ENCODE results near the gene ATP1A3. TPM values are rescaled to one million over a fixed set of nuclear protein-coding genes. Genes with fewer than 3 reads are reported as not detected.

ATP1A3 gene
- total RNA-seq, 1 experiment from 2014 or later, result 34.7 TPM

DNA sequence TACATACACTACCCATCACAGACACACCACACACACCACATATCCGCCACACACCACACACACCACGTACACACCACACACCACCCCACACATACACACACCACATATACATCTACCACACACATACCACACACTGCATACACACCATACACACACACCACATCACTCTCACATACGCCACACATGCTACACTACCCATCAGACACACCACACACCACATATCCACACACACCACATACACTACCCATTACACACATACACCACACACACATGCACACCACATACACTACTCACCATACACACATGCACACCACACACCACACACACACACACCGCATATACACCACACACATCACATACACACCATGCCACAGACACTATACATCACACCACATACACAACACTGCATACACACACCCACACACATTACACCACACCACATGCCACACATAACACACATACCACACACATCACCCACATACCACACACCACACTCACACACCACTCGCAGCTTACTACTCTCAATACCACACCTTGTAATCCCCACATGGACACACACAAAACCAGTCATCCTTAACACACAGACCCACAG, 75.3 kb downstream of the ATP1A3 start:
- no peaks in the 10 kb centered on the region for H3K36me3 ChIP-seq (ENCODE audit: control insufficient read depth in 1 of 2, insufficient read depth in 2 of 2, low read length in 2 of 2)
- POLR2A ChIA-PET, result no interaction called here
- no peaks in the 10 kb centered on the region for H3K79me2 ChIP-seq (ENCODE audit: insufficient read depth, low read length)
- CTCF ChIA-PET, result no interaction called here
- H3K4me2 ChIP-seq (ENCODE audit: low read length), result no peak overlapping the region
- no peaks in the 10 kb centered on the region for H3K9me2 ChIP-seq (ENCODE audit: insufficient read depth)
- no peak overlapping the region for H3K27ac ChIP-seq (ENCODE audit: low read depth, low read length)
- H3K9ac ChIP-seq (ENCODE audit: low read length), result no peak overlapping the region
- RAD21 ChIA-PET (ENCODE audit: low non-redundant PET in 1 of 2, low total read pairs in 2 of 2, uncharacterized antibody in 2 of 2, unreplicated experiment in 2 of 2), result no interaction called here
- no peak overlapping the region for H3K4me3 ChIP-seq (replicated peaks in 1 of 2; ENCODE audit: low read depth in 1 of 2, low read length in 2 of 2)
- BruUV-seq (replicated peaks), result no TSS peak
- H4K20me1 ChIP-seq (ENCODE audit: insufficient read depth), result no peaks in the 10 kb centered on the region
- H3K4me1 ChIP-seq (ENCODE audit: control insufficient read depth in 1 of 2, insufficient read depth in 2 of 2, low read length in 2 of 2), result no peaks in the 10 kb centered on the region
- TF ChIP-seq CTCF (IDR thresholded peaks at IDR 0.05 in 2 of 3, conservative IDR thresholded peaks at IDR 0.05 in 1 of 3; ENCODE audit: borderline replicate concordance in 1 of 3, insufficient read depth in 1 of 3, low read depth in 2 of 3, low read length in 2 of 3), result no peak
- no peak for TF ChIP-seq POLR2AphosphoS5 (IDR thresholded peaks at IDR 0.05; ENCODE audit: low read depth, low read length)
- TF ChIP-seq RAD21 (IDR thresholded peaks at IDR 0.05; ENCODE audit: low read depth), result no peak
- no peak for TF ChIP-seq POLR2A (IDR thresholded peaks at IDR 0.05; ENCODE audit: borderline replicate concordance, extremely low read depth, insufficient read depth, insufficient read length)
- TF ChIP-seq SRF (IDR thresholded peaks at IDR 0.05; ENCODE audit: low read depth), result no peak
- no peak for TF ChIP-seq REST (IDR thresholded peaks at IDR 0.05; ENCODE audit: low read depth)
- TF ChIP-seq EZH2phosphoT487 (IDR thresholded peaks at IDR 0.05; ENCODE audit: borderline replicate concordance), result no peak
- TF ChIP-seq ATF3 (IDR thresholded peaks at IDR 0.05), result no peak
- no peak for TF ChIP-seq ZFX (IDR thresholded peaks at IDR 0.05)
- no peak for TF ChIP-seq YY1 (IDR thresholded peaks at IDR 0.05; ENCODE audit: extremely low read depth, insufficient replicate concordance, low read depth, low read length)
- TF ChIP-seq TCF7L2 (IDR thresholded peaks at IDR 0.05; ENCODE audit: borderline replicate concordance, extremely low read depth, insufficient read depth, insufficient read length), result no peak
- TF ChIP-seq CBX3 (IDR thresholded peaks at IDR 0.05; ENCODE audit: low read depth), result no peak
- TF ChIP-seq SIN3A (IDR thresholded peaks at IDR 0.05; ENCODE audit: low read depth), result no peak
- TF ChIP-seq ELF1 (IDR thresholded peaks at IDR 0.05; ENCODE audit: borderline replicate concordance, low read depth), result no peak
- TF ChIP-seq CEBPB (IDR thresholded peaks at IDR 0.05; ENCODE audit: low read depth), result no peak
- TF ChIP-seq JUND (IDR thresholded peaks at IDR 0.05), result no peak
- TF ChIP-seq EGR1 (IDR thresholded peaks at IDR 0.05; ENCODE audit: low read depth), result no peak
- TF ChIP-seq MAX (IDR thresholded peaks at IDR 0.05), result no peak
- intact Hi-C loops (cut with micrococcal nuclease), result no loop called here
- DNase-seq (ENCODE audit: low read depth, low spot score) (no peak), ATAC-seq (no peak)
- no peaks in the 10 kb centered on the region; the same call in 1 of the 2 replicates for H3K27me3 ChIP-seq (ENCODE audit: insufficient read depth, low read length)
- no peak overlapping the region for H2AFZ ChIP-seq (ENCODE audit: low read depth, low read length, poor library complexity, severe bottlenecking)
- no peaks in the 10 kb centered on the region for H3K9me3 ChIP-seq (ENCODE audit: control insufficient read depth in 1 of 2, insufficient read depth in 1 of 2, low read depth in 1 of 2, low read length in 2 of 2)
